AML-193 (cell line): ENCODE measurements around the gene PROCA1.

Experiments used
- DNase-seq, 2 experiments: peaks; one replicate each; lab custom pipeline; 2025; lab: John Stamatoyannopoulos, UW

PROCA1 gene

GRCh38 chr17:28711723-28712031 lies at the start of gene PROCA1:
TSS of gene PROCA1 (minus strand) at chr17:28711888. CDS start at chr17:28711660, 228 bp downstream.
- DNase-seq = no peak

GRCh38 chr17:28760601-28761562 lies 49.2 kb upstream of the PROCA1 start:
- DNase-seq = peak; percentile 96

- no peak for DNase-seq
Measured at GRCh38 chr17:28759256-28759865, 47.7 kb upstream of the PROCA1 start.

GRCh38 chr17:28758411-28759121 lies 46.9 kb upstream of the PROCA1 start:
- no peak for DNase-seq

GRCh38 chr17:28756049-28756804 lies 44.5 kb upstream of the PROCA1 start:
- no peak for DNase-seq

GRCh38 chr17:28755486-28755885 lies 43.8 kb upstream of the PROCA1 start:
- DNase-seq = no peak

GRCh38 chr17:28751600-28752366 lies 40.1 kb upstream of the PROCA1 start:
- no peak for DNase-seq

- peak; percentile 92 to 94 for DNase-seq
Measured at GRCh38 chr17:28750178-28751047, 38.7 kb upstream of the PROCA1 start.

- DNase-seq = no peak
Measured at GRCh38 chr17:28749516-28750177, 38.0 kb upstream of the PROCA1 start.

GRCh38 chr17:28748852-28749515 lies 37.3 kb upstream of the PROCA1 start:
- no peak for DNase-seq

GRCh38 chr17:28747801-28748750 lies 36.4 kb upstream of the PROCA1 start:
- no peak for DNase-seq

- no peak for DNase-seq
Measured at GRCh38 chr17:28747051-28747691, 35.5 kb upstream of the PROCA1 start.

GRCh38 chr17:28746611-28747050 lies 34.9 kb upstream of the PROCA1 start:
- DNase-seq = no peak

- no peak for DNase-seq
Measured at GRCh38 chr17:28745786-28746411, 34.2 kb upstream of the PROCA1 start.

GRCh38 chr17:28744972-28745785 lies 33.5 kb upstream of the PROCA1 start:
- DNase-seq = no peak
